Fibroblast of lung (primary cell): ENCODE data around the gene SPARC.

Experiments used
- CTCF ChIP-seq, 2 donors: IDR thresholded peaks in 1 of 2; conservative IDR thresholded peaks in 1 of 2; 1 replicate in 1 of 2; 2 replicates in 1 of 2; pipeline ENCODE4 v1.5.1; 2011 to 2012; ENCODE audit warnings: low read length in 2 of 2, control low read depth in 1 of 2, inconsistent platforms in 1 of 2, low read depth in 1 of 2, mild to moderate bottlenecking in 1 of 2
- EZH2 ChIP-seq: IDR thresholded peaks from 2 replicates; pipeline ENCODE4 v1.5.1; 2012; ENCODE audit warnings: low read length, control low read depth, mild to moderate bottlenecking; ENCODE audit errors: missing control alignments

GRCh38 chr5:151657114-151657513 lies 29.6 kb downstream of the SPARC start:
- TF ChIP-seq CTCF (conservative IDR thresholded peaks at IDR 0.05 in 1 of 2, IDR thresholded peaks at IDR 0.05 in 1 of 2; ENCODE audit: low read depth in 1 of 2, low read length in 2 of 2) (no peak), EZH2 (no peak)
